Iris pigment epithelial cell (primary cell): Measurements from ENCODE around the gene NKD1.

Experiments used
- DNase-seq: peaks from one replicate; pipeline ENCODE4 v3.0.0-alpha.2; 2011; ENCODE audit warnings: low read depth

NKD1 gene

GRCh38 chr16:50675686-50676610 is 127.8 kb downstream of the NKD1 start:
- DNase-seq, result no peak

GRCh38 chr16:50676684-50677225 is 128.6 kb downstream of the NKD1 start:
- DNase-seq, result no peak

GRCh38 chr16:50677351-50677750 is 129.2 kb downstream of the NKD1 start:
- DNase-seq, result no peak

GRCh38 chr16:50678531-50678930 is 130.3 kb downstream of the NKD1 start:
- no peak for DNase-seq

GRCh38 chr16:50679266-50679665 is 131.1 kb downstream of the NKD1 start:
- no peak for DNase-seq

- DNase-seq, result no peak
Observed at GRCh38 chr16:50679676-50680555, 131.7 kb downstream of the NKD1 start.

GRCh38 chr16:50680556-50680893 is 132.3 kb downstream of the NKD1 start:
- DNase-seq, result no peak

GRCh38 chr16:50681021-50681885 is 133.1 kb downstream of the NKD1 start, which contains the start of gene SNX20:
TSS of gene SNX20 (minus strand) at chr16:50681312. CDS start at chr16:50677526, 3,786 bp downstream.
- DNase-seq, result no peak

GRCh38 chr16:50683689-50684374 is 135.6 kb downstream of the NKD1 start:
- DNase-seq, result no peak

GRCh38 chr16:50684823-50685461 is 136.7 kb downstream of the NKD1 start:
- no peak for DNase-seq

- DNase-seq, result no peak
Observed at GRCh38 chr16:50685462-50686063, 137.4 kb downstream of the NKD1 start.

GRCh38 chr16:50688083-50688482 is 139.9 kb downstream of the NKD1 start:
- no peak for DNase-seq

- DNase-seq, result no peak
Observed at GRCh38 chr16:50688867-50689266, 140.7 kb downstream of the NKD1 start.

- DNase-seq, result no peak
Observed at GRCh38 chr16:50690177-50690576, 142.0 kb downstream of the NKD1 start.

GRCh38 chr16:50692644-50692998 is 144.4 kb downstream of the NKD1 start:
- DNase-seq, result no peak

- no peak for DNase-seq
Observed at GRCh38 chr16:50692999-50693781, 145.0 kb downstream of the NKD1 start, which contains the start of gene NOD2. TSS of gene NOD2 (plus strand) at chr16:50693606. CDS start at chr16:50699496, 5,890 bp downstream.

GRCh38 chr16:50694206-50694605 is 146.0 kb downstream of the NKD1 start:
- DNase-seq, result no peak

GRCh38 chr16:50695017-50696000 is 147.1 kb downstream of the NKD1 start:
- DNase-seq, result no peak
